Stimulated activated CD4-positive, alpha-beta T cell treated with anti-CD3 and anti-CD28 coated beads, Interleukin-1b, Interleukin-23, amount 100 ng/mL, for 4 hours (primary cell): ENCODE results near the gene SMIM23.
"Not testable (repeated sequence)": the region's sequence is repeated elsewhere in the genome, so short reads cannot be mapped to it uniquely, and the experiment has no call there.

ENCODE experiments used
- DNase-seq, 2 donors: peaks; one replicate each; pipeline ENCODE4 v3.0.0-alpha.2; 2020; ENCODE audit warnings: low read depth in 2 of 2

SMIM23 gene

DNA sequence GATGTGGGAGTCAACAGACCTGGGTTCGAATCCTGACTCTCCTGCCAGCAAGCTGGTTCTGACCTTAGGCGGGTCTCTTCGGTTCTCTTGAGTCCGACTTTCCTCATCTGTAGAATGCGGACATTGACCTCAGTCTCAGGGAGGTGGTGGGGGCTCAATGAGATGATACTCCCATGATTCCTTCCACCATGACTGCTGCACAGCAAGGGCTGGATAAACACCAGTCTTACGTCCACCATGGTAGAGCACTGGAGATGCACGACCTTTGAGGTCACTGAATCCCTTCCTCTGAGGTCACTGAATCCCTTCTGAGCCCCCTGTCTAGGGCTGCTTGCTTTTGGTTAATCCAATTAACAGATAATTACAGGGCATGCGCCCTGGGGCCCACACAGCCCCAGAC is 12.5 kb upstream of the SMIM23 start:
- DNase-seq: no peak

DNA sequence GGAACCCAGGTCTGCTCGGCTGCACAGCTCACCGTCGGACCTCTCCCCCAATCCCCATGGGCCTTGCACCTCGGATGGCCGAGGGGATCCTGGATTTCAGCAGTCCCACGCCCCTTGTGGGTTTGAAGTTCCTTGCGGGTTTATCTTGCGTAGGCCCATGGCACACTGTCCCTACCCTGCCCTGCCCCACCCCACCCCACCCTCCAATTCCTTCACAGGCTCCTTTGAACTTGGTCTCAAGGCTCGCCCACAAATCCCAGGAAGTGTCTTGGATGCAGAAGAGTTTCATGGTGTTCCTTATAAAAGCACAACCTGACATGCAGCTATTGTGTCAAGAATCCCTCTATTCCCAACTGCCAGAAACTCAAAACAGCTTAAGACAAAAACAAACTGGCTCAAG is 11.2 kb upstream of the SMIM23 start:
- DNase-seq: no peak

DNA sequence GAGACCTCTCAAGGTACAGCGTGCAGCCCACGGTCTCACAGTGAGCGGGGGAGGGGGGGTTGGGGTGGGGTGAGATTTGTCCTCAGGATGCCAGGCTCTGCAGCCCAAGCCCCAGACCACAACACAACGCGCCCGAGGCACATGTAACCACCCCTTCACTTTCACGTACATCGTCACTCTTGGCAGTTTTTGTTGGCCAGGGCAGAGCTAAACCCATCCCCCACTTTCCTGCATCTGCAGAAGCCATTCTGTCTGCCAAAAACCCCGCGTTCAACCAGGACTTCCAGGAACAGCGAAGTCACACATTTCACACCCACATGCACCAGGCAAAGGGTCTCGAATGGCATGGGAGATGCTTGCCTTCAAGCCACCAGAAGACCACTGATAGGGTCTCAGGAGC is 9.4 kb upstream of the SMIM23 start:
- no peak for DNase-seq

DNA sequence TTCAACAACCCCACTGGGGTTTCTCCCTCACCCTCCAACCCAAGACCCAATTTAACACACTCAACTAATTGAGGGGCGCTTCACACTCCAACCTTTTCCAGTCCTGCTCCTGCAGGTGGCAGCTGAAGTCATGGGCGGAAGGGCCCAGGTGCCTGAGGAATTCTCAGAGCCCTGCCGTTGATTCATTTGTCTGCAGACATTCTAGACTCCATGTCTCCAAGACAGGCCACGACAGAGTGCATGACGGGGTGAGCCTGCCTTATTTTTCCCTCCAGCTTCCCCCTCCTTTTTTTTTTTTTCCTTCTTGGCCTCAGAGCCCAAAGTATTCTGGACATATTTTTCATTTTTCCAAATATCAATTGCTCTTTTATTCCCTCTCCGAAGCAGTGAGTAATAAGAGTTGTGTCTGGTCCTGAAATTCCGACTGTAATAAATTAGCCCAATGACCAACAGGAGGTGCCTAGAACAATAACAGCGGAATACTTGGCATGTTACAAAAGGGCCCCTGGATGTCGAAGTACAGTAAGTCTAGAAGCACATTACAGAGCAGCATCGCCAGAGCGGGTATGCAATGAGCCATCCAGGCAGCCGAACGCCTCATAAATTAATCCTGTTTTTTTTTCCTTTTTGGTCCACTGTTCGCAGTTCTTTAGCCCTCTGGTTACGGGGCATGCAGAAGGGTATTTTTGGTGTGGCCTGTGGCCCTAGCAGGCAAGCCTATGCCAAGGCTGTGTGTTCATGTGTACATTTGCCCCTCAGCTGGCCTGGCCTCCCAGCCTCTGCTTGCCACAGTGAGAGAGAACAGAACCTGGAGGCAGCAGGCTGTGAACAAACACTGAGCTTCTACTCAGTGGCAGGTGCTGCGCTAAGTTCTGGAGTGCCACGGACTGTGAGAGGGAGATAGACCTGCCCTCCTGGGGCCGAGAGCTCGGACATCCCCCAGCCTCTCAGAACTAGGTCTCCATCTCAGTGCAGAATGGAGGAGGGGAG is 8.6 kb upstream of the SMIM23 start:
- DNase-seq: no peak

DNA sequence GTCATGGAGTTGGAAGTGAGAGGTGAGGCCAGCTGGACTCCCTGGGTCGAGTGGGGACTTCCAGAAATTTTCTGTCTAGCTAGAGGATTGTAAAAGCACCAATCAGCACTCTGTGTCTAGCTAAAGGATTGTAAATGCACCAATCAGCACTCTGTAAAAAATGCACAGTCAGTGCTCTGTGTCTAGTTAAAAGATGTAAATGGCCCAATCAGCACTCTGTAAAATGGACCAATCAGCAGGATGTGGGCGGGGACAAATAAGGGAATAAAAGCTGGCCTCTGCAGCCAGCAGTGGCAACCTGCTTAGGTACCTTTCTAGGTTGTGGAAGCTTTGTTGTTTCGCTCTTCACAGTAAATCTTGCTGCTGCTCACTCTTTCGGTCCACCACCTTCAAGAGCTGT is 3.9 kb upstream of the SMIM23 start:
- DNase-seq: not testable (repeated sequence)

DNA sequence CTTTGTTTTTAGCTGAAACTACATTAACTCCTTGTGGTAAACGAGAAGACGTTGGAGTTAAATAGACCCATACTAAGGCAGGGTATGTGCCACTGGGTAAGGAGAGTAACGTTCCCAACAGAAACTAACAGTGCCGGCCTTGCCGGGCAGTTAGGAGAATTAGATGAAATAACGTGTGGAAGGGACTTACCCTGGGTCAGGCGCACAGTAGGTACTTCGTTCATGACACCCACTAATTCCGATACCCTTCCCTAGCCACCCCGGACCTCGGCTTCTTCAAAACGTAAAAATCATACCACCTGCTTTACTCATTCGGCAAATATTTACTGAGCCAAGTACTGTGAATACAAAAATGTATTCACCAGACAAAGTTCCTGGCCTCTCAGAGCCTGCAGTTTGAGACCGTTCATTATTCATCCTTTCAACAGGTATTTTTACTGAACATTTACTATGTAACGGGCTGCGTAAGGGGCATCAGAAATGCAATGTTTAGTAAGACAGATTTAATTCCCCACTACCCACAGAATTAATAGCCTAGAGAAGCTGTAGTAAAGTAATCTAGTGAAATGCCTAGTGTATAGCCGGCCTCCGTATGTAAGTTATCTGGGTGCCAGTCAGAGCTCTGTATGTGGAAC is 3.2 kb upstream of the SMIM23 start:
- DNase-seq: no peak

DNA sequence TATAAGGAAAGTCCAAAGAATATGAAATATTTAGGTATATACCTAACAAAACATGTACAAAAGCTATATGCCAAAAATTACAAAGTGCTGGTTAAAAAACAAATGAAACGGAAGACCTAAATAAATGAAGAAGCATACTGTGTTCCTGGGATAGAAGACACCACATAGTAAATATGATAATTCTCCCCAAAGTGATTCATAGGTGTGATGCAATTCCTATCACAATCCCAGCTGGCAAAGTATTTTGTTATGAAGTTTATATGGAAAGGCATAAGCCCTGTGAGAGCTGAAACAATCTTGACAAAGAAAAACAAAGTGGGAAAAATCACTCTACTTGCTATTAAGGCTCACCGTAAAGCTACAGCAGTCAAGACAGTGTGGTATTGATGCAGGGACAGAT is 2.6 kb upstream of the SMIM23 start:
- no peak for DNase-seq

DNA sequence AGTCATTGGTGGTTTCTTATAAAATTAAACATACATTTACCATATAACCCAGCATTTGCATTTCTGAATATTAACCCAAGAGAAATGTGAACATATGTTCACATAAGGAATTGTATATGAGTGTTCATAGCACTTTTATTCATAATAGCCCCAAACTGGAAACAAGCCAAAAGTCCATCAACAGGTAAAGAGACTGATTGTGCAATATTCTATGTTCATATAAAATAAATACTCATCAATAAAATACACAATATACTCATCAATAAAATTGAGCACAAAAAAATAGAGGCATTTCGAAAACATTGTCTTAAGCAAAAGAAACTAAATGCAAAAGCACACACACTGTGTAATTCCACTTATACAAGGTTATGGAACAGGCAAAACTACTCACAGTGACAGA is 3.7 kb downstream of the SMIM23 start:
- DNase-seq: no peak

DNA sequence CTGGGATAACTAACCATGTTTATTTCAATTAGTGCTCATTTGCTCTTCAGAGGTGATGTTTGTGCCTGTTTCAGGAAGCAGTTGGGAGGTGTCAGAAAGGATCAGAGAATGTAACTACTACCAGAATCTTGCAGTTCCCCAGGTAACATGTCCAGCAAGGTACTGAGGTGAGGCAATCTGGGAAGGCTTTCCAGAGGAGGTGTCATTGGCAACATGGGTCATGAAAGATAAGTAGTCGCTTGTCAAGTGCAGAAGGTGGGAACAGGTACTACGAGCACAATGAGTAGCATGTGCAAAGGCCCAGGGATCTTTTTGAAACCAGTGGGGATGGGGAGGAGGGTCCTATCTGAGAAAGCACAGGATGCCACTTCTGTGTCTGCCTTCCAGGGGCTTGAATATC is 4.8 kb downstream of the SMIM23 start:
- DNase-seq: no peak

DNA sequence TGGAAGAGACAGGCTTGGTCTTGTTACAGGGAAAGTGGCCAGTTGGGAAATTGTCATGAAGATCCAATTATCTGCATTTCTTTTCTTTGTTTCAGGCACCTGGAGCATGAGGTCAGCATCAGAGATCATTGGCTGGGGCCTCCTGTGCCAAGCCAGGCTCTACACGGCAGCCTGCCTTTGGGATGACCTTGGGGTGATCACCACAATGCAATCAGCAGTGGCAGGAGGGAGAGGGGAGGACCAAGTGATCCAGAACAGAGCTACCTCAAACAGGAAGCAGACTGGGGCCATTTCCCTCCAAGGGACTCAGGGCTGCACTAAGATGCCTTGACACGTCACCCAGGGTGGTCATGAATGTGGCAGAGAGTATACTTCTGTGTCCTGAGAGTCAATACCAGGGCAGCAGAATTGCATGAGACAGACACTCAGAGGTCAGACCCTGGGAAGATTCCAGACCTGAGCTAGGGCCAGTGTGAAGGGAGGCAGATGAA is 8.9 kb downstream of the SMIM23 start:
- DNase-seq: no peak

DNA sequence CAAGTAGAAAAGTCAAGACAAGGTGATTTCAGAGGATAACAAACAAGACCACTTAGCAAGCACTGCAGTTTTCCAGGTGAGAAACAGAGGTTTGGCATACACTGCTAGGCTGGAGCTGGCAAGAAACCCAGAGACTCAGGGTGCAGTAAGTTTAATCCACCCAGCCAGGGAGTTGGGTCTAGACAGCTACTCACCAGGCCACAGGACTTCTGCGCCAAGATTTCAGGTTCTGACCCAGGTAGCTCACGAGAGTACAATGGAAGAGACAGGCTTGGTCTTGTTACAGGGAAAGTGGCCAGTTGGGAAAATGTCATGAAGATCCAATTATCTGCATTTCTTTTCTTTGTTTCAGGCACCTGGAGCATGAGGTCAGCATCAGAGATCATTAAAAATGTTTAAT is 9.8 kb downstream of the SMIM23 start:
- no peak for DNase-seq

DNA sequence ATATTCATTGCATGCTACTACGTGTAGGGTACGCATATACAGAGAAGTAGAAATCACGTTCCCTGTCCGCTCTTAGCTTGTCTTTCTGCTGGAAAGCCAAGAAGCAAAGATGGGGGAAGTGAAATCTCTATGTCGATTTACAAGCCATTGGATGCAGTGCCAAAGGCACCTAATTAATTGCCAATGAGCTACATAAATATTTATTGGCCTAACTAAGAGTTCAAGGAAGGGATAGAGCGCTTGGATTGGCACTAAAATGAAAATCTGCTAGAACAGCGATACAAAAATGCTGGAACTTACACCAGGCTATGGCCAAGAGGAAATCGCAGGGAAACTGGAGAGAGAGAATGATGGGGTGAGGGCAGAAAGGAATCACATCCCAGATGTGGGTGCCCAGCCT is 10.8 kb downstream of the SMIM23 start:
- DNase-seq: no peak

DNA sequence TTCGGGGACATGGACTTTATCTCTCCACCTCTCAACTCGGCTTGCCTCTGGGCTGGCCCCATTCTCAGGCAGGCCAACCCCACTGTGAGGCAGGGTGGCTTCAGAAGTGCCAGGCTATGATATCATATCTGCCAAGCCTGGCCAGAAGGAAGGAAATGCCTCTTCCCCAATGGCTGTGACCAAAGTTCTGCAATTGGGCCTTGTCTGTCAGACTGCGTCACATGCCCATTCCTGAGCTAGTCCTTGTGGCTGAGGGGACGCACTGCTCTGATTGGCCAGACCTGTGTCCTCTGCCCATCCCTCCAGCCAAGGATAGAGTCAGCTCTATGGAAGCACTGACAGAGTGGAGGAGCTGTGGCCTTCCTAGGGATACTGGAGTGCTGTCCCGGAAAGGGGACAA is 11.9 kb downstream of the SMIM23 start:
- DNase-seq: no peak

DNA sequence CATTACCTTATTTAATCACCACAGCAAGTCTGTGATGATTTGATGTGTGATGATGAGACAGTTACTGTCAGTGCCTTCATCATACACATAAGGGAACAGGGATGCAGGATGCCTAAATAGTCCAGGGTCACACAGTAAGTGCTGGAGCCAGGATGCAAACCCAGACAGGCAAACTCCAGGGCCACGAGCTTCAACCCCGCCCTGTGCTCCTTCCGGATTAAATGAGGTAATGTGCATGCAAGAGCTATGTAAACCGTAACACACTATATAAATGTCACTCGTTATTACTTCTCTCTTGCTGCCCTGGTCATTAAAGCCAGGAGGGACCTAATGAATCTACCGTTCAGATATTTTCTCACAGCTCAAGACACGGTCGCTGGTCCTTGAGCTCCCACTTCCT is 12.8 kb downstream of the SMIM23 start:
- DNase-seq: no peak

DNA sequence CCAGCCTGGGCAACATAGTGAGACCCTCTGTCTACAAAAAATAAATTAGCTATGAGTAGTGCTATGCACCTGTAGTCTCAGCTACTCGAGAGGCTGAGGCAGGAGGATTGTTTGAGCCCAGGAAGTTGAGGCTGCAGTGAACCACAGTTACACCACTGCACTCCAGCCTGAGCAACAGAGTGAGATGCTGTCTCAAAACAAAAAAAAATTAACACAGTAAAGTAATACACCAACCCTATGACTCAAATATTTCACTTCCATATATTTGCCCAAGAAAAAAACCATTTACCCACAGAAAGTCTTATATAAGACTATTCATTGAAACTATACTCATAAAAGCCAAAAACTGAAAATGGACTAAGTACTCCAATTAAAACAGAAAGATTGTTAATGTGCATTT is 16.2 kb downstream of the SMIM23 start:
- DNase-seq: no peak

DNA sequence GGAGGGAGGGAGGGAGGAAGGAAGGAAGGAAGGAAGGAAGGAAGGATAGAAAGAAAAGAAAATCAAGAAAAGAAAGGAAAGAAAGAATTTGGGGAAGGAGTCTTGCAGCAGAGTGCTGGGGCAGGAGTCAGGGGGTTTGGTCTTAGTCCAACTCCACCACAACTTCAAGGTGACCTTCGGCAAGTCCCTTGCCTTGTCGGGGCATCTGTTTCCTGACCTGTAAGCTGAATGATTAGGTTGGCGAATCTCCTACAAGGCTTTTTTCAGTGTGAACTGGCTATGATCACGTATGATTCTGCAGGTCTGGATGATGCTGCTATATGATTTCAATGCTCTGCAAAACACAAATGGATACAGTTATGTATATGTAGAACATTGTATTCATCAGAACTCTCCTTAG is 20.1 kb downstream of the SMIM23 start:
- DNase-seq: no peak

DNA sequence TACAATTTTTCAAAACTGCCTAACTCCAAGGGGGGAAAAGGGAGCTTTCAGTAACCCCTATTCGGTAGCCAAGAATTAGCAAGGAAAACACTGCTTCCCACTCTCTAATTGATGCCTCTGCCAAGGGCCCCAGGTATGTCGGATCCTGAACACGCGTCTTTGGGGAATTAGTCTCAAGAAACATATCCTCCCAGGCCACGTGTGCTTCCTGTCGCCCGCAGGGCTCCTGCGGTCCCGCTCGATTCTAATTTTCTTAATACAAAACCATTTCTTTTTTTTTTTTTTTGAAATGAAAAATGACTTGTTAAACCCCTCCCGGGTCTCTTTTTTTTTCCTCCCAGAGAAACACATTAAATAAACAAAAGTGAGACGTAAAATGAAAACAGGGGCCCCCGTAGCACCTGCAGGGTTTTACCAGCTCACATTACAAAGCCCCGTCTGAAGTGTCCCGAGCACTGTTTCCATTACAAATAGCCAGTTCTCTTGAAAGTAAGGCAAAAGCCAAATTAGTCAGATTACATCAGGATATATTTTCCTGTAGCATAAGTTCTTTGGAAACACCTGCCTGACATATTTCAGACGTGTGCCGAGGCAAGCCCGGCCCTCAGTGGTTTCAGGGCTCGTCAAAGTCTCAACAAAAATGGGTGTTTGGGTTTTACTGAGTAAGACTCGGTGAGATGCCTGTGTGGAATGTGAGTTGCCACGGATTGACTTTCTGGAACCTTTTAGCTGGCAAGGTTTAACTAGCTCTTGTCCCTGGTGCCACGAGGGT is 21.5 kb downstream of the SMIM23 start:
- no peak for DNase-seq

DNA sequence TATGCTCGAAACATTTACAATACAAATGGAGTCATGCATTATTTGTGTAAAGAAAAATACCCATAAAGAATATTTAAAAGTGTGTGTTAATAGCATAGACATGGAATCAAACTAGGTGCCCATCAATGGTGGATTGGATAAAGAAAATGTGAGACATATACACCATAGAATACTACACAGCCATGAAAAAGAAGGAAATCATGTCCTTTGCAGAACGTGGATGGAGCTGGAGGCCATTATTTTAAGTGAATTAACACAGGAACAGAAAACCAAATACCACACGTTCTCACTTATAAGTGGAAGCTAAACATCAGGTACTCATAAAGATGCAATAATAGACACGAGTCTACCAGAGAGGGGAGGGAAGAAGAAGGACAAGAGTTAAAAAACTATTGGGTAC is 22.8 kb downstream of the SMIM23 start:
- no peak for DNase-seq

DNA sequence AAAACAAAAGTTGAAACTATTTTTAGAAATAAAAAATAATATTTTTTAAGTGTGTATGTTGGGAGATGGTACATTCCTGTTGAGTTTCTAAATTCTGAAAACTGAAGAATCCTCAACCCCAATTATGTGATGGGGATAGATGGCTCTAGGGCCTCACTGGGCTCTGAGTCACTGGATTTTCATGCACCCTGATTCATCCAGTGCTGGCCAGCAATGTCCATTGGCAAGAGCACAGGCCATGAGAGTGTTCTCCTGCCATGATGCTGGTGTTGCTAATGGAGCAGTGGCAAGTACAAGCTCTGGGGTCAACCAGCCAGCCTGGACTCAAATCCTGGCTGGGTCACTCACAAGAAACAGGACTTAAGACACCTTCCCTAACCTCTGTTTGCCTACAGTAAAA is 23.3 kb downstream of the SMIM23 start:
- no peak for DNase-seq

DNA sequence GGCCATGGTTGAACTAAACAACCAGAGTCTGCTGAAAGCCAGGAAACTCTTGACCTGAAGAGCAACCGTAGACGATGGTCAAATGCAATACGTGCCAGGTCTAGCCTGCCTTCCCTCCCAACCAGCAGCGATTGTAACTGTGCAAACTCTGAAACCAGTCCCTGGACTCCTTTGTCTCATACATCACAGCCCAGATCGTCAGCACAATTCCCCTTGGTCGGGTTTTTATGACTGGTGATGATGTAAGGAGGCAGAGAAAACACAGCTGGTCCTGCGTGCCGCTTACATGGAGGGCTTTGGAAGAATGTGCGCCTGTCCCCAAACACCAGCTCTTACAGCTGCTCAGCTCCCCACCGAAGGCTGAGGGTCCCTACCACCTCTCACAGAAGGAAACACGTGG is 24.6 kb downstream of the SMIM23 start:
- DNase-seq: no peak

DNA sequence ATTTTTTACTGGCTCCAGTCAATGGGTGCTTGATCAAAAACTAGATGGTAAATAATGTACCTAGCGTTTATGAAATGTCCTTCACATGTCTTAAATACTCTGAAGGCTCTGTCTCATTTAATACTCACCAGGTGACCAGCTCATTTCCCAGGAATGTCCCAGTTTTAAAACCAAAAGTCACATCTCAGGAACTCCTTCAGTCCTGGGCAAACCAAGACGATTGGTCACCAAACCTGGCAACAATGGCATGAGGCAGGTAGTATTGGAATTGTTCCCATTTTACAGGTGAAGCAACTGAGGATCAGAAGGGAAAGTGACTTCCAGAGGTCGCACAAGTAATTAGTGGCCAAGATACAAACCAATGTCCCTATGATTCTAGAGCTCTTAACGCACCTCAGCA is 27.7 kb downstream of the SMIM23 start:
- DNase-seq: no peak

DNA sequence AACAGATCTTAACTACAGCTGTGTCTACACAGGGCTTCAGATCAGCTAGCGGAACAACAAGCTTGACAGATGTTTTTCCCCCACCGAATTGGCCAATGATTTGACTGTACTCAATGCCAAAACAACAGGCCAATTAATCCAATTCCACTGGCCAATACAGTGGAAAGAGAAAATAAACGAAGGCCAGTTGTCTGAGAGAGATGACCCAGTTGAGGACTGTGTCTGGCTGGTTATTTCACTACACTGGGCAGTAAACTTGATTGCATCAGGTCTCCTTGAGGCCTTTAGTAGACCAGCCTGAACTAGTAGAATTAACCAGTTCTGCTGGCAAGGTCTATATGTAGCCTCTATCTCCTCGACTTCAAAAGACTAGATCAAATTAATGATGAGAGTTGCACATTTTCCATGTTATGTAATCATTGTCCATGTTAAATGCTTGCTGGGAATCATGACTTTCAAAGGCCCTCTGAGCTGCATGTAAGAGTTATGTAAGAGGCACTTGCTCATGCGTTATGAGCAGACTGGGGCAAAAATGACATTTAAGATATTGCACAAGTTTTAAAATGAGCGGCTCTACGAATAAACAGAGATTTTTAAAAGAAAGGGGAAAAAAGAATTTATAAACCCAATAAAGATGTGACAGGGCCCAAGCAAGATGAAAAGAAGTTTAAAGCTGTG is 28.3 kb downstream of the SMIM23 start:
- DNase-seq: no peak
